IPS-11a (cell line): ENCODE results near the gene TSSK2.
"Not testable (repeated sequence)": the region's sequence is repeated elsewhere in the genome, so short reads cannot be mapped to it uniquely, and the experiment has no call there.

Experiments used
- H3K4me3 ChIP-seq: one replicate; pipeline ENCODE4 v1.5.1; 2013; ENCODE audit warnings: low read depth, low read length, control low read depth

The TSSK2 gene

GRCh38 chr22:19138217-19139000, 7.3 kb downstream of the TSSK2 start:
- H3K4me3 ChIP-seq = no peak overlapping the region

GRCh38 chr22:19139001-19139356, 7.9 kb downstream of the TSSK2 start:
- no peak overlapping the region for H3K4me3 ChIP-seq

- H3K4me3 ChIP-seq = no peak overlapping the region
Observed at GRCh38 chr22:19139974-19140373, 8.9 kb downstream of the TSSK2 start.

- no peak overlapping the region for H3K4me3 ChIP-seq
Observed at GRCh38 chr22:19142394-19142793, 11.3 kb downstream of the TSSK2 start.

GRCh38 chr22:19143212-19143611, 12.1 kb downstream of the TSSK2 start:
- no peak overlapping the region for H3K4me3 ChIP-seq

- H3K4me3 ChIP-seq = peak overlapping the region; percentile 97
Observed at GRCh38 chr22:19143967-19144400, 12.9 kb downstream of the TSSK2 start.

- H3K4me3 ChIP-seq = no peak overlapping the region
Observed at GRCh38 chr22:19146215-19146968, 15.3 kb downstream of the TSSK2 start.

GRCh38 chr22:19147195-19147780, 16.2 kb downstream of the TSSK2 start:
- H3K4me3 ChIP-seq = no peak overlapping the region

- H3K4me3 ChIP-seq = no peak overlapping the region
Observed at GRCh38 chr22:19148417-19149046, 17.4 kb downstream of the TSSK2 start.

GRCh38 chr22:19149047-19149883, 18.2 kb downstream of the TSSK2 start:
- H3K4me3 ChIP-seq = peak overlapping the region; percentile 10

- H3K4me3 ChIP-seq = peak within 1 kb of the TSS; percentile 10
Observed at GRCh38 chr22:19149991-19150390, 18.9 kb downstream of the TSSK2 start, which contains the start of gene GSC2. Gene GSC2 (minus strand): TSS chr22:19150292. CDS start chr22:19150283, 9 bp downstream.

GRCh38 chr22:19150482-19151328, 19.6 kb downstream of the TSSK2 start:
- no peak overlapping the region for H3K4me3 ChIP-seq

- H3K4me3 ChIP-seq = no peak overlapping the region
Observed at GRCh38 chr22:19151329-19152191, 20.5 kb downstream of the TSSK2 start.

GRCh38 chr22:19152942-19153883, 22.1 kb downstream of the TSSK2 start:
- no peak overlapping the region for H3K4me3 ChIP-seq

- H3K4me3 ChIP-seq = not testable (repeated sequence)
Observed at GRCh38 chr22:19156109-19156508, 25.0 kb downstream of the TSSK2 start.

GRCh38 chr22:19158649-19159048, 27.5 kb downstream of the TSSK2 start:
- not testable (repeated sequence) for H3K4me3 ChIP-seq

- H3K4me3 ChIP-seq = no peak overlapping the region
Observed at GRCh38 chr22:19164425-19164824, 33.3 kb downstream of the TSSK2 start.
